ENCODE data around the gene ZC3H14.

The ZC3H14 gene

DNA sequence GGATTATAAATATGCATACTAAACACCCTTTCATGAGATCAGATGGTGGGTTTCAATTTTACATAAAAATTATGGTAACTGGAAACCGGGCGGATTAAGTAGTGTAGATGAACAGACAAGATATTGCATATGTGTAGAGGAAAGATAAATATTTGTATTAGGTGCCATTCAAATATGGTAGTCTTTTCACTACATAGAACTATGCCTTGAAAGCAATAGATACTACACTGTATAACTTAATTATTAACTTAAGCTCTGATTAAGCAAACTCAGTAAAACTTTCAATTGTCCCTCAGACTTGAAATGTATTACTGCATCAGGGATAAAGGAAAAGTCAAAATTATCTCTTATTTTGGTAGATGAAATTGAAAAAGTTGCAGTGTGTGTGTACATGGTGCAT lies 10.0 kb upstream of the ZC3H14 start:
- DNase-seq (ENCODE audit: low spot score), result no peak

- DNase-seq (ENCODE audit: low spot score), result peak; percentile 17
These were observed 8.9 kb upstream of the ZC3H14 start for GRCh38 chr14:88553886-88554456.

GRCh38 chr14:88554457-88555286 lies 8.2 kb upstream of the ZC3H14 start, which contains the start of gene PTPN21:
Gene PTPN21, minus strand, starts transcription at chr14:88555007. Its CDS starts 4,590 bp downstream, at chr14:88550417.
- peak; percentile 57 for DNase-seq (ENCODE audit: low spot score)

DNA sequence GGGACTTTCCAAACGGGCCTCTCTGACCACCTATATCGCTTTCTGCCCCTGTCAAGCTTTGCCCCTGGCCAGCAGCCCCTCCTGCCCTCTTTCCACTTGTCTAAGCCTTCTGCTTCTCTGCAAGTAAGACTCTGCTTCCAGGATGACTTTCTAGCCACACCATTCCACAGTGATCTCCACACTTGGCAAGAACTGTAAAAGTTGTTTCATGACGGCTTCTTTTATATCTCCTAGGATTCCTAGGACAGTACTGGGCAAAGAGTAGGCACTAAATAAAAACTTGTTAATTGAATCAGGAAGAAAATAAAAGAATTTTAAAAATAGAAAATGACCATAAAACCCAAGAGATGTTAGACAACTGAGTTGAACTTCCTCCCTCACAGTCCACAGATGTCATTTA lies 6.3 kb upstream of the ZC3H14 start:
- DNase-seq (ENCODE audit: low spot score), result no peak

DNA sequence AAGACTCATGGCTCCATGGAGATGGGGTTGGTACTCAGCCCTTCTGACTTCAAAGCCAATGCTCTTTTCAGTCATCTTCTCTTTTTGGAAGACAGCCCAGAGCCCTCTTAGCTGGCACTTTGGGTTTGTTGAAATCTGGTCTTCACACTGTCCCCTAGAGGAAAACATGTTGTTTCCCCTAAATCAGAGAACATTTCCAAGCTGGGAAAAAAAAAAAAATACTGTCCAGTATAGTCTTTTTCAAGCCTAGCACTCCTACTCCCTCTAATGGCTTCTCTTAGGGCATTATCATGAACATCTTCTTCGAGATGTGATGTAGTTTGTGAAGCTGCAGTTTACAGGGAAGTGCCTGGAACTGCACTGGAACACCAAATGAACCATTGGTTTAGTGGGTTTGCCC lies 3.0 kb upstream of the ZC3H14 start:
- DNase-seq (ENCODE audit: low spot score), result peak; percentile 8

DNA sequence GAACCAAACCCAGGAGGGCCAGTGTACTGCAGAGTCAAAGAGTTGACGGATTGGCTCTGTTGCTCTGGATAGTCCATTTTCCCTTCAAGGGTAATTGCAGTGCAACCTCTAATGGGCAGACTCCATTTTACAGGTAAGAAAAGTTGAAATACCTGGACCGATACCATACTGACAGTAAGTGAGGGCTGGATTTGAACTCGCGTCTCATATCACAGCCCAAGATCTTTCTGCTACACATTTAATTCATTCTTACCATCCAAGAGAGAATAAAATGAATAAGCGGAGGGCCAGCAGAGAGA lies 356 bp upstream of the ZC3H14 start:
- no peak for DNase-seq (ENCODE audit: low spot score)

DNA sequence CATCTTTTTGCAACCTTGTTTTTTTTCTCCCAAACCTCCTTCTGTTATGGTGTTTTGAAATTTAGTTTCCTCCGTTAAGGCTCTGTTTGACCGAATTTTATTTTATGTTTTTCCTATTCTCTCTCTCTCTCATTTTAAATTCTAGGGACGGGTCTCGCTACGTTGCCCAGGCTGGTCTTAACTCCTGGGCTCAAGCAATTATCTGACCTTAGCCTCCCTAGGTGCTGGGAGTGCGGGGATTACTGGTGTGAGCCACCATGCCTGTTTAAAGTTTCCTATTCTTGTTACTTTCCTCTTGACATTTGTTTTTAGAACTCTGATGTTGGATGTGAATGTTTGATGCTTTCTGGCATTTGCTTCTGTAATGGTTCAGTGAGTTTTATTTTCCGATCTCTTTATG lies 1.0 kb downstream of the ZC3H14 start:
- DNase-seq (ENCODE audit: low spot score), result no peak

DNA sequence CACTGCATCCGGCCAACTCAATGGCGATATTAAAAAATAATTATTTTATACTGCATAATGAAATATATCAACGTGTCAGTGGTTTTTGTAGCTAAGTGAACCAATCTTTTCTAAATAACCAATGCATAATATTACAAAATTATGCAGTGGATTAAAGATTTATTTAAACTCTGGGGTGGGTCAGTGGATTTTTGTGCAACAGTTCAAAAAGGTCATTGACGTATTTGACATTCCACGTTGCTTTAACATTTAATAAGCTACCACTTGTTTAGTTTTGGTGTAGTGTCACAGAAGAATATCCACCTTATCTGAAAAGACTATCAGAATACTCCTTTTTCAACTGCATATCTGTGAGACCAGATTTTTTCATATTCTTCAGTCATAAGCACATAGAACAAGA lies 2.6 kb downstream of the ZC3H14 start:
- no peak for DNase-seq (ENCODE audit: low spot score)

DNA sequence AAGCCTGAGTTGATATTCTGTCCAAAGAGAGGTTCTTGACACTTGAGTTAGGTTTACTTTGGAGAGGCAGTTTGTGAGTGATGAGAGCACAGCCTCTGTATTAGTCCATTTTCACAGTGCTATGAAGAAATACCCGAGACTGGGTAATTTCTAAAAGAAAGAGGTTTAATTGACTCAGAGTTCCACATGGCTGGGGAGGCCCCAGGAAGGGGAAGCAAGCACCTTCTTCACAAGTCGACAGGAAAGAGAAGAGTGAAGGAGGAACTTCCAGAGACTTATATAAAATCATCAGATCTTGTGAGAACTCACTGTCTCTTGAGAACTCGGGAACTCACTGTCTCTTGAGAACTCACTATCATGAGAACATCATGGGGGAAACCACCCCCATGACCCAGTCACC lies 5.4 kb downstream of the ZC3H14 start:
- no peak for DNase-seq (ENCODE audit: low spot score)

- no peak for DNase-seq (ENCODE audit: low spot score)
These were observed 9.3 kb downstream of the ZC3H14 start for GRCh38 chr14:88572117-88572516.

GRCh38 chr14:88576222-88576621 lies 13.4 kb downstream of the ZC3H14 start:
- no peak for DNase-seq (ENCODE audit: low spot score)

DNA sequence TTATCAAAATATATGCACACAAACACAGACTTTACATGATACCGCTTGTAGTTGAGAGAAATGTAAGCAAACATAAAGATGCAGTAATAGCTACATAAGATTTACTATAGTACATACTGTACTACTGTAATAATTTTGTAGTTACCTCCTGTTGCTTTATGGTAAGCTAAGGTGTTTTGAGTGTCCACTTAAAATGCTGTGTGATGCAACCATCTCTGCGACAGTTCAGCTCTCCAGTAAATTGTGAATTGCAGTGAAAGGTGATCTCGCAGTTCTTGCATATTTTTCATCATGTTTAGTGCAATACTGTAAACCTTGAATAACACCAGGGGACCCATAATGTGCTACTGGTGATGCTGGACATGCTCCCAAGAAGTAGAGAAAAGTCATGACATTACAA lies 21.6 kb downstream of the ZC3H14 start:
- no peak for DNase-seq (ENCODE audit: low spot score)

DNA sequence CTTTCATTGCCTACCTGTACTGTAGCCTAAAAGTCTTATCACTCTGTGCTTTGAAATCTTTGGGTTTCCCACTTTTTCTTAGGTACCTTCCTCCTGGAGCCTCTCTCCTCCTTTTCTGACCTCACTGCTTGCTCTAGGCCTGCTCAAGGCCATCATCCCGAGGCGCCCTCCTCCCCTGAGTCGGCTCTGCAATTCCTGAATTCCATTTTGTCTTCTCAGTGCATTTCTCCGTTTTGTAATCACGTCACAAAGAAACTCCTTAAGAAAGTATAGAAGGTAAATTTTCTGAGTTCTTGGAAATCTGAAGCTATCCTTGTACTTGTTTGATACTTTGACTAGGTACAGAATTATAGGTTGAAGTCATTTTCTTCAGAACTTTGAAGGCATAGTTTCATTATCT lies 25.2 kb downstream of the ZC3H14 start:
- DNase-seq (ENCODE audit: low spot score), result no peak

- DNase-seq (ENCODE audit: low spot score), result no peak
These were observed 27.3 kb downstream of the ZC3H14 start for GRCh38 chr14:88590173-88590572.

DNA sequence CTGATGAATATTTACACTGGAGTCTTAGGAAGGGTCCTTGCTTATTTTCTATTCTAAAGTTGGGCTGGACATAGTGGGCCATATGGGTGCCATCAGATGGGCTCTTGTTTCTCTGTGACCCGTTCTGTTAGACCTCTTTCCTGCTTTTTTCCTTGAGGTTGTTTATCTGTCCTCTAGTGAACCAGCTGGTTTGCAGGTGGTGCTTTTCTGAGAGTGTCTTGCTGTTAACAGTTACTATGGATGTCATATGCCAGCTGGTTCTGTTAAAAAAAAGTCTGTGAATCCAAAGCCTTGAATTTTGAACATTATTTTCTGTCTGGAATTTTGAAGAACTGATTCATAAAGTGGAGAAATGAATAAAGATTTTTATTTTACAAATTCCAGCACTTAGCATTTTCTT lies 29.2 kb downstream of the ZC3H14 start:
- no peak for DNase-seq (ENCODE audit: low spot score)

- no peak for DNase-seq (ENCODE audit: low spot score)
These were observed 34.2 kb downstream of the ZC3H14 start for GRCh38 chr14:88597038-88597437.

GRCh38 chr14:88597601-88598000 lies 34.8 kb downstream of the ZC3H14 start:
- peak; percentile 58 for DNase-seq (ENCODE audit: low spot score)

DNA sequence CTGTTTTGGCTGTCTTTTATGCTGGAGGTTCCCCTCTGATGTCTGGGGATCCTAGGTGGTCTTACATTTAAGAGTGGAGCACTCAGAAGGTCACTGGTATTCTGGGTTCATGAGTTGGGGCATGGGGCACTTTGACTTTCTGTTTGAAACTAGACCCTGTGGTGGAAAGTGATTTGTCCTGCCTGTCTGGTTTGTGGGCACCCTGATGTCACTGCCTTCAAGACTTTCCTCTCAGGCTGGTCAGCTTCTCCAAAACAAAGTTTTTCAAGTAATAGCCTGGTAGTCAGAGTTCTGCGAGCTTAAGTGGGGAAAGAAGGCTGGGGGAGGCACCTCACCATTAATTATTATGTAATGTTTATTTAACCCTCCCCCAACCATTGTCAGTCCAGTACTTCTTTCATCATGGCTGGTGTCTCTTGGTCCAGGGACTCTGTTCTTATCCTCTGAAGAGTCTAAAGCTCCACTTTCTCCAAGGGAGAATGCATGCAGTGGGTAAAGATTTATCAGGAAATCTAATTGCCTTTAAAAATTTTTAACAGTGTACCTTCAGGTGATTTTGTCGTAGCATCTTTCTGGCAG lies 35.3 kb downstream of the ZC3H14 start:
- no peak for DNase-seq (ENCODE audit: low spot score)

DNA sequence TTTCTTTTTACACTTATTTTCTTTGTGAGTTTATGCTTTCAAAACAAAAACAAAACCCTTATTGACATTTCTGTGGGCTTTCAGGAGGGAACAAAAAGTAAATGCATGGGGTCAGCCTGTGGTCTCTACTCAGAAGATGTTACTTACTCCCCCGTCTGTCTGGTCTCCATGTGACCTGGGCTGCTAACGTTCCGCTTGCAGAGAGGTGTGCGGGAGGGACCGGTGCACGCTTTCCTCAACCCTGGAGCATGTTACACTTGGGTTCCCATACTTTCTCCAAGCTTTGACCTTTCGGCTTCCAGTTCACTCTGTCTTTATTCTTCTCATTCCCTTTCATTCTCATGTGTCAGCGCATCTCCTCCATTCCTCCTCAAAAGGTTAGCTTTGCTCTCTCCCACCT lies 36.5 kb downstream of the ZC3H14 start:
- no peak for DNase-seq (ENCODE audit: low spot score)

- DNase-seq (ENCODE audit: low spot score), result no peak
These were observed 37.1 kb downstream of the ZC3H14 start for GRCh38 chr14:88599761-88600439.

DNA sequence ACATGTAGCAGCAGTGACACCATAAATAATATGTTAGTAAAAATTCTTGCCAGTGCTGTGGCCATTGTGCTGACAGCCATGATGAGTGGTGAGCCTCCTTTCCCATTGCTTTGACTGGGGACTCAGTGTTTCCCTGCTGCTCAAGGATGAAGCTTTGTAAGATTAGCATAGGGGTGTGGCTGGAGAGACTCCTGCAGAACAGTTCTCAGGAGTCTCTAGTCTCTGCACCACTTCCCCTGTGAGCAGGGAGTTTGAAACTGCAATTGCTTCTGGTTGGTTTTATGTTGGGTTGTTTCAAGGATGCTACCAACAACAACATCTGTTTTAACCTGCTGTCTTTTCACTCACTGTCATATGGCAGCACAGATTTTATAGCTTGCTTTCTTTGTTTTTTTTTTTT lies 41.4 kb downstream of the ZC3H14 start:
- DNase-seq (ENCODE audit: low spot score), result no peak

GRCh38 chr14:88605594-88605993 lies 42.8 kb downstream of the ZC3H14 start:
- DNase-seq (ENCODE audit: low spot score), result no peak

DNA sequence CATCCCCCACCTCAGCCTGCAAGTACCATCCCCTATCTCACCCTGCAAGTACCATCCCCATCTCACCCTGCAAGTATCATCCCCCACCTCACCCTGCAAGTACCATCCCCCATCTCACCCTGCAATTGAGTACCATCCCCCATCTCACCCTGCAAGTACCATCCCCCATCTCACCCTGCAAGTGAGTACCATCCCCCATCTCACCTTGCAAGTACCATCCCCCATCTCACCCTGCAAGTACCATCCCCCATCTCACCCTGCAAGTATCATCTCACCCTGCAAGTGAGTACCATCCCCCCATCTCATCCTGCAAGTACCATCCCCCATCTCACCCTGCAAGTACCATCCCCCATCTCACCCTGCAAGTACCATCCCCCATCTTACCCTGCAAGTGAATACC lies 45.0 kb downstream of the ZC3H14 start:
- no peak for DNase-seq (ENCODE audit: low spot score)
